ENCODE results near the gene RUFY4. TPM values are rescaled to one million over a fixed set of nuclear protein-coding genes. Genes with fewer than 3 reads are reported as not detected.

Gene RUFY4
- total RNA-seq, 1 donor from 2014 or later: not detected

DNA sequence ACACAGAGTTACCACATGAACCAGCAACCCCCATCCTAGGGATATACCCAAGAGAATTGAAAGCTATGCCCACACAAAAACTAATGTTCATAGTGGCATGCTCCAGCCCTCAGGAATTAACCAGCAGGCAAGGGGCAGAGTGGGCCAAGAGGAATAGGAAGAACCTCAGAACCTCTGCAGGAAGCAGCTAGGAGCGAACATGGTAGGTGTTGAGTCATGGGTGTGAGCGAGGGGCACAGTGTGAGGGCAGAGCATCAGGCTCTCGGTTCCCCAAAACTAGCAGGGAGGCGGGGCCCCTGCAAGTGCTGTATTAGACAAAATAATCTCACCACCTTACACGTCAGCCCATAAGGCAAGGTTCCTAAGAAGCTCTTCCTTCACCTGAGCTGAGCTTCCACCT is 5.6 kb upstream of the RUFY4 start:
- Mint-ChIP-seq H3K27me3 (ENCODE audit: low read depth) (peaks cover 29% of the 10 kb centered on the region), H3K4me1 (ENCODE audit: low read depth) (no peaks in the 10 kb centered on the region), H3K36me3 (ENCODE audit: low read depth) (no peaks in the 10 kb centered on the region), H3K9me3 (ENCODE audit: low read depth) (no peaks in the 10 kb centered on the region), H3K4me3 (ENCODE audit: unreplicated experiment) (no peak overlapping the region), H3K27ac (ENCODE audit: unreplicated experiment) (no peak overlapping the region)
- TF ChIP-seq, protein P1, sequence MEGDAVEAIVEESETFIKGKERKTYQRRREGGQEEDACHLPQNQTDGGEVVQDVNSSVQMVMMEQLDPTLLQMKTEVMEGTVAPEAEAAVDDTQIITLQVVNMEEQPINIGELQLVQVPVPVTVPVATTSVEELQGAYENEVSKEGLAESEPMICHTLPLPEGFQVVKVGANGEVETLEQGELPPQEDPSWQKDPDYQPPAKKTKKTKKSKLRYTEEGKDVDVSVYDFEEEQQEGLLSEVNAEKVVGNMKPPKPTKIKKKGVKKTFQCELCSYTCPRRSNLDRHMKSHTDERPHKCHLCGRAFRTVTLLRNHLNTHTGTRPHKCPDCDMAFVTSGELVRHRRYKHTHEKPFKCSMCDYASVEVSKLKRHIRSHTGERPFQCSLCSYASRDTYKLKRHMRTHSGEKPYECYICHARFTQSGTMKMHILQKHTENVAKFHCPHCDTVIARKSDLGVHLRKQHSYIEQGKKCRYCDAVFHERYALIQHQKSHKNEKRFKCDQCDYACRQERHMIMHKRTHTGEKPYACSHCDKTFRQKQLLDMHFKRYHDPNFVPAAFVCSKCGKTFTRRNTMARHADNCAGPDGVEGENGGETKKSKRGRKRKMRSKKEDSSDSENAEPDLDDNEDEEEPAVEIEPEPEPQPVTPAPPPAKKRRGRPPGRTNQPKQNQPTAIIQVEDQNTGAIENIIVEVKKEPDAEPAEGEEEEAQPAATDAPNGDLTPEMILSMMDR (IDR thresholded peaks at IDR 0.05): no peak
- DNase-seq (ENCODE audit: low spot score): no peak

DNA sequence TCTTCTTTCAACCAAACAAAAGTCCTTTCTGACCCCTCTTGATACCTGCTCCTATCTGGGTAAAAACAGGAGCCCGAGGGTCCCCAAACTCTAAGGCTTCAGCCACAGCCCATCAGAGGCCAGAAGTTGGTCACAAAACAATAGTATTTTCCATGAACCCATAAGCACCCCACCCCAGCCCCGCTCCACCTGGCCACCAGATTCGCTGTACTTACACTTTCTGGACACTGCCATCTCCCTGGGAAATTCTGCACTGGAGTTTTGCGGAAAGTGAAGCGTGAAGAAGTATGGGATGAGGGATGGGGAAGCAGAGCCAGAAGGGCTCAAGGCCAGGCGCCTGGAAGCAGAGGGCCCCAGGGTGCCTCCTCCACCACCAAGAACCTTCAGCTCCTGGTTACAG is 5.2 kb upstream of the RUFY4 start:
- H3K27me3 Mint-ChIP-seq (ENCODE audit: low read depth): peaks cover 25% of the 10 kb centered on the region
- H3K4me1 Mint-ChIP-seq (ENCODE audit: low read depth): peaks cover 3% of the 10 kb centered on the region
- no peak for DNase-seq (ENCODE audit: low spot score)
- H3K9me3 Mint-ChIP-seq (ENCODE audit: low read depth): no peaks in the 10 kb centered on the region
- H3K27ac Mint-ChIP-seq (ENCODE audit: unreplicated experiment): no peak overlapping the region
- no peak overlapping the region for H3K4me3 Mint-ChIP-seq (ENCODE audit: unreplicated experiment)
- TF ChIP-seq, protein P1 (IDR thresholded peaks at IDR 0.05): no peak
- no peaks in the 10 kb centered on the region for H3K36me3 Mint-ChIP-seq (ENCODE audit: low read depth)

DNA sequence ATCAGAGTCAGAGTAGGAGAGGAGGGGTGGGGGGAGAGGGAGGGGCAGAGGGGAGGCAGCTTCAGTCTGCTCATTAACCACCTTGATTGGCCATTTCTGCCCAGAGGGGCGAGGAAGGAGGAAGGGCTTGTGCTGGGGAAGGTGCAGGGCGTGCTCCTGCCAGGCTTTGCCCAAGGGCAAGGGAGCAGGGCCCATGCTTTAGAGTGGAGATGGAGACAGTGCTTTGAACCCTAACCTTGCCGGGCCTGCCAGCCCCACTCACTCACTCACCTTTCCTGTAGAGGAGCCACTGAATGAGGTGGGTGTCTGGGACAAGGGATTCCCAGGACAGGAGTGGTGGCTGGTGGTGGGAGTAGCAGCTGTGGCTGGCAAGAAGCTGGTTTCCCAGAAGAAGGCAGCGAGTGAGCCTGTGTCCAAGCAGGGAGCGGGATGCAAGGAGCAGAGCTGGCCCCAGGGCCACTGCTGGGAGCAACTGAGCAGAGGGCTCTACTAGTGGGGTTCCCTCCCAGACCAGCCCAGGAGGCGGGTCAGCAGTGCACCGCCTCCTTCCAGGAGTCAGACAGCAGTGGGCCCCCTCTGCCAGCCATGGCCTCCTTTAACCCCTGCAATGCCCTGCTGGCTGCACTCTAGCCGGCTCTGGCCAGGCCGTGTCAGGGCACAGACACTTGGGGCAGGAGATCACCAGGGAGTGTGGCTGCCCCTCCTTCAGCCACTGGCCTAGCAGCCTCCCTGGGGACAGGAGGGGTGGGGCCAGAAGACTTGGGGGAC is 3.6 kb upstream of the RUFY4 start:
- no peaks in the 10 kb centered on the region for H3K9me3 Mint-ChIP-seq (ENCODE audit: low read depth)

DNA sequence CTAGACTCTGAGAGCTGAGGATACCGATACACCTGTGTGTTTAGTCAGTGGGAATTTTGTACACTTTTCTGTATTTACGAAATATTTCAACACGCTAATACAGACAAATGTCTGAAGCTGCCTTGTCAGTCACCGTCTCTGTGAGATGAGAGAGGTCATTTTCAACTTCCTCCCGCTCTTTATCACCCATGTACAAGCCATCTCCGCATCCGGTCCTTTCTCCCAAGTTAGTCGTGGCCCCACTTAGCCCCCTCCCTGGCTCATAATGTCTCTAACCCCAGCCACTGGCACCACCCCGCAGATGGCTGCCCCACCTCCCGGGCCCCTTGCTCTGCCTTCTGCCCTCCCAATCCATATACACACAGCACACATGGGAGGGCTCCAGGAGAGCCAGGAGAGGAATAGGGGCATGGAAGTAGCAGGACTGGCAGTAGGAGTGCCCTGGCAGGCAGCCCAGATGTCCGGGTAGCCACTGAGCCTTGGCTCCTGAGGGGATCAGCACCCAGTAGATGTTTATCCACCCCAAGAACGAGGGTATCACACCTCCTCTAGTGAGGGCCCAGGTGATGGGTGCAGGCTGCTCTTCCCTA is 2.0 kb upstream of the RUFY4 start:
- DNase-seq (ENCODE audit: low spot score): no peak
- H3K9me3 Mint-ChIP-seq (ENCODE audit: low read depth): no peaks in the 10 kb centered on the region
- TF ChIP-seq, protein P1 (IDR thresholded peaks at IDR 0.05): no peak
- peaks cover 3% of the 10 kb centered on the region for H3K4me1 Mint-ChIP-seq (ENCODE audit: low read depth)
- H3K36me3 Mint-ChIP-seq (ENCODE audit: low read depth): no peaks in the 10 kb centered on the region
- peaks cover 12% of the 10 kb centered on the region for H3K27me3 Mint-ChIP-seq (ENCODE audit: low read depth)
- no peak overlapping the region for H3K4me3 Mint-ChIP-seq (ENCODE audit: unreplicated experiment)
- H3K27ac Mint-ChIP-seq (ENCODE audit: unreplicated experiment): no peak overlapping the region

More for the DNA sequence above, 3.6 kb upstream of the RUFY4 start:
- H3K27ac Mint-ChIP-seq (ENCODE audit: unreplicated experiment): no peak overlapping the region
- H3K36me3 Mint-ChIP-seq (ENCODE audit: low read depth): no peaks in the 10 kb centered on the region
- no peak overlapping the region for H3K4me3 Mint-ChIP-seq (ENCODE audit: unreplicated experiment)
- TF ChIP-seq, protein P1 (IDR thresholded peaks at IDR 0.05): no peak
- peaks cover 3% of the 10 kb centered on the region for H3K4me1 Mint-ChIP-seq (ENCODE audit: low read depth)
- peaks cover 12% of the 10 kb centered on the region for H3K27me3 Mint-ChIP-seq (ENCODE audit: low read depth)
- no peak for DNase-seq (ENCODE audit: low spot score)

DNA sequence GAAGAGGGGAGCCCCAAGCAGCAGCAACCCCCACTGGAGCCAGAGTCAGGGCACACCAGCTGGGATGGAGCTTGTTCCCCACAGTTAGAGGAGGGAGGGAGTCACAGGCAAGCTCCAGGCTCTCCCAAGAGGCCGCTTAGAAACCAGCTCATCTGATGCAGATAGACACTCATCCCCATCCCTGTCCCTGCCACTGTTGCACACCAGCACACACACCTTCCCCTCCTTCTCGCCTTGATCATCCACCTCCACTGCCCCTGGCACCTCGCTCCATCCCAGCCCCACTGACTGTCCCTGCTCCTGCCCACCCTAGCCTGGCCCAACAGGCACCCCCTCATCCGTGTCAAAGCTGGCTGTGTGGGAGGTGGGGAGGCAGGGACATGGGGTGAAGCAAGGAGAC is 1.5 kb upstream of the RUFY4 start:
- H3K36me3 Mint-ChIP-seq (ENCODE audit: low read depth): no peaks in the 10 kb centered on the region
- H3K4me3 Mint-ChIP-seq (ENCODE audit: unreplicated experiment): no peak overlapping the region
- no peak overlapping the region for H3K27ac Mint-ChIP-seq (ENCODE audit: unreplicated experiment)
- H3K27me3 Mint-ChIP-seq (ENCODE audit: low read depth): peaks cover 12% of the 10 kb centered on the region
- TF ChIP-seq, protein P1 (IDR thresholded peaks at IDR 0.05): no peak
- DNase-seq (ENCODE audit: low spot score): no peak
- H3K9me3 Mint-ChIP-seq (ENCODE audit: low read depth): no peaks in the 10 kb centered on the region
- H3K4me1 Mint-ChIP-seq (ENCODE audit: low read depth): peaks cover 3% of the 10 kb centered on the region
